GM19025 (cell line): Measurements from ENCODE around the gene DCHS2.

ENCODE experiments used
- ATAC-seq: cut with Tn5 transposase; IDR thresholded peaks from one replicate; pipeline ENCODE4 v1.9.1; 2021; ENCODE audit warnings: mild to moderate bottlenecking, low read depth, moderate library complexity; ENCODE audit not compliant: unreplicated experiment

DCHS2 gene

GRCh38 chr4:154329268-154329868 lies 162.2 kb downstream of the DCHS2 start:
- ATAC-seq = no peak

GRCh38 chr4:154328030-154328429 lies 163.6 kb downstream of the DCHS2 start:
- no peak for ATAC-seq

GRCh38 chr4:154320521-154320920 lies 171.1 kb downstream of the DCHS2 start:
- no peak for ATAC-seq

GRCh38 chr4:154319736-154320135 lies 171.9 kb downstream of the DCHS2 start:
- ATAC-seq = no peak

- no peak for ATAC-seq
These were observed 174.2 kb downstream of the DCHS2 start for GRCh38 chr4:154317201-154317999.

GRCh38 chr4:154315741-154316140 lies 175.9 kb downstream of the DCHS2 start:
- ATAC-seq = no peak

GRCh38 chr4:154314248-154314647 lies 177.4 kb downstream of the DCHS2 start:
- no peak for ATAC-seq

- no peak for ATAC-seq
These were observed 178.5 kb downstream of the DCHS2 start for GRCh38 chr4:154313004-154313585.

GRCh38 chr4:154312246-154312645 lies 179.4 kb downstream of the DCHS2 start:
- ATAC-seq = no peak

GRCh38 chr4:154310578-154310977 lies 181.0 kb downstream of the DCHS2 start:
- ATAC-seq = no peak

GRCh38 chr4:154308207-154308606 lies 183.4 kb downstream of the DCHS2 start:
- ATAC-seq = no peak

GRCh38 chr4:154307451-154307850 lies 184.1 kb downstream of the DCHS2 start:
- ATAC-seq = no peak

GRCh38 chr4:154305616-154306015 lies 186.0 kb downstream of the DCHS2 start:
- ATAC-seq = no peak

GRCh38 chr4:154304679-154305078 lies 186.9 kb downstream of the DCHS2 start:
- no peak for ATAC-seq

GRCh38 chr4:154294652-154295350 lies 196.8 kb downstream of the DCHS2 start:
- ATAC-seq = no peak

- no peak for ATAC-seq
These were observed 198.2 kb downstream of the DCHS2 start for GRCh38 chr4:154293427-154293826.

- ATAC-seq = no peak
These were observed 199.0 kb downstream of the DCHS2 start for GRCh38 chr4:154292589-154292988.

- ATAC-seq = no peak
These were observed 214.4 kb downstream of the DCHS2 start for GRCh38 chr4:154277172-154277571.

GRCh38 chr4:154276496-154276895 lies 215.1 kb downstream of the DCHS2 start:
- no peak for ATAC-seq

GRCh38 chr4:154254999-154255398 lies 236.6 kb downstream of the DCHS2 start:
- ATAC-seq = no peak

GRCh38 chr4:154234576-154234975 lies 257.0 kb downstream of the DCHS2 start:
- no peak for ATAC-seq
